Measurements from ENCODE around the gene HLA-E. TPM values are rescaled to one million over a fixed set of nuclear protein-coding genes. Genes with fewer than 3 reads are reported as not detected.
"Not testable (repeated sequence)": the region's sequence is repeated elsewhere in the genome, so short reads cannot be mapped to it uniquely, and the experiment has no call there.

The HLA-E gene
- 115 TPM for total RNA-seq

GRCh38 chr6:30489081-30490025, at the start of gene HLA-E:
Gene HLA-E, plus strand, starts transcription at chr6:30489509. Its CDS starts 23 bp downstream, at chr6:30489532.
- DNase-seq: peak; percentile 100

- no peak for DNase-seq
Observed at GRCh38 chr6:30441171-30441570, 48.1 kb upstream of the HLA-E start.

- no peak for DNase-seq
Observed at GRCh38 chr6:30443657-30444450, 45.5 kb upstream of the HLA-E start.

- no peak for DNase-seq
Observed at GRCh38 chr6:30444451-30444742, 44.9 kb upstream of the HLA-E start.

- no peak for DNase-seq
Observed at GRCh38 chr6:30446259-30446658, 43.0 kb upstream of the HLA-E start.

GRCh38 chr6:30447237-30447636, 42.1 kb upstream of the HLA-E start:
- no peak for DNase-seq

GRCh38 chr6:30450548-30450908, 38.8 kb upstream of the HLA-E start:
- no peak for DNase-seq

GRCh38 chr6:30450909-30451841, 38.1 kb upstream of the HLA-E start:
- peak; percentile 63 for DNase-seq

- no peak for DNase-seq
Observed at GRCh38 chr6:30452736-30453507, 36.4 kb upstream of the HLA-E start.

- peak; percentile 71 for DNase-seq
Observed at GRCh38 chr6:30453508-30454116, 35.7 kb upstream of the HLA-E start.

- no peak for DNase-seq
Observed at GRCh38 chr6:30459145-30459544, 30.2 kb upstream of the HLA-E start.

- no peak for DNase-seq
Observed at GRCh38 chr6:30461055-30461454, 28.3 kb upstream of the HLA-E start.

GRCh38 chr6:30462482-30462881, 26.8 kb upstream of the HLA-E start:
- DNase-seq: no peak

GRCh38 chr6:30463242-30463641, 26.1 kb upstream of the HLA-E start:
- DNase-seq: no peak

GRCh38 chr6:30463651-30464618, 25.4 kb upstream of the HLA-E start:
- DNase-seq: no peak

GRCh38 chr6:30465595-30466306, 23.6 kb upstream of the HLA-E start:
- no peak for DNase-seq

GRCh38 chr6:30470968-30471367, 18.3 kb upstream of the HLA-E start:
- no peak for DNase-seq

GRCh38 chr6:30475116-30475515, 14.2 kb upstream of the HLA-E start:
- DNase-seq: not testable (repeated sequence)

- DNase-seq: no peak
Observed at GRCh38 chr6:30480536-30481156, 8.7 kb upstream of the HLA-E start.
